Suprapubic skin (tissue), 4 donors: ENCODE data around the gene TMEM81. TPM values are rescaled to one million over a fixed set of nuclear protein-coding genes. Genes with fewer than 3 reads are reported as not detected.

ENCODE experiments used
- DNase-seq, 2 donors: peaks; one replicate each; pipeline ENCODE4 v3.0.0-alpha.2; 2019; ENCODE audit warnings: low spot score in 2 of 2
- H3K27ac ChIP-seq: fragments of 200-600 bp; sonication (generic); one replicate; pipeline ENCODE4 v1.5.1; 2019
- H3K27me3 ChIP-seq: fragments of 200-600 bp; sonication (generic); one replicate; pipeline ENCODE4 v1.5.1; 2019
- H3K36me3 ChIP-seq: fragments of 200-600 bp; sonication (generic); one replicate; pipeline ENCODE4 v1.5.1; 2019
- H3K4me1 ChIP-seq: fragments of 200-600 bp; sonication (generic); one replicate; pipeline ENCODE4 v1.5.1; 2019
- H3K4me3 ChIP-seq: fragments of 200-600 bp; sonication (generic); one replicate; pipeline ENCODE4 v1.5.1; 2019; ENCODE audit warnings: mild to moderate bottlenecking
- H3K9me3 ChIP-seq: fragments of 200-600 bp; sonication (generic); one replicate; pipeline ENCODE4 v1.5.1; 2019
- EP300 ChIP-seq: sonication (generic); formaldehyde crosslinking; IDR thresholded peaks from one replicate; pipeline ENCODE4 v1.6.1; 2017; ENCODE audit warnings: antibody characterized with exemption
- POLR2A ChIP-seq, 2 donors: fragments of 450-650 bp; IDR thresholded peaks; one replicate each; pipeline ENCODE4 v1.6.1; 2017; ENCODE audit warnings: antibody characterized with exemption in 2 of 2, mild to moderate bottlenecking in 2 of 2, moderate library complexity in 2 of 2
- POLR2AphosphoS5 ChIP-seq, 3 donors: sonication (generic); formaldehyde crosslinking; IDR thresholded peaks; one replicate each; pipeline ENCODE4 v1.6.1; 2017; ENCODE audit warnings: antibody characterized with exemption in 3 of 3
- WGBS: methylation state at CpG from one replicate; pipeline ENCODE4 v1.1.5; 2018; 5-methylcytosine and 5-hydroxymethylcytosine counted together
- total RNA-seq, 4 donors: library from RNA; depleted of rRNA; stranded (reverse); fragments of >200 nt; gene quantifications; one replicate each; pipeline ENCODE4 v1.1.0, GENCODE V29; 2016
- TF ChIP-seq, protein P1 (sequence below), 2 donors: fragments of 200-600 bp in 1 of 2; fragments of 450-650 bp in 1 of 2; sonication (generic) in 1 of 2; IDR thresholded peaks; one replicate each; pipeline ENCODE4 v1.5.1; 2016 to 2019; ENCODE audit warnings: antibody characterized with exemption in 2 of 2, mild to moderate bottlenecking in 1 of 2, moderate library complexity in 1 of 2

Gene TMEM81, protein sequence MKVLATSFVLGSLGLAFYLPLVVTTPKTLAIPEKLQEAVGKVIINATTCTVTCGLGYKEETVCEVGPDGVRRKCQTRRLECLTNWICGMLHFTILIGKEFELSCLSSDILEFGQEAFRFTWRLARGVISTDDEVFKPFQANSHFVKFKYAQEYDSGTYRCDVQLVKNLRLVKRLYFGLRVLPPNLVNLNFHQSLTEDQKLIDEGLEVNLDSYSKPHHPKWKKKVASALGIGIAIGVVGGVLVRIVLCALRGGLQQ
- total RNA-seq: 1 to 10 TPM in 3 of 4 donors, under 1 TPM in 1; 0.76 to 4.7 (median 2.8) TPM

DNA sequence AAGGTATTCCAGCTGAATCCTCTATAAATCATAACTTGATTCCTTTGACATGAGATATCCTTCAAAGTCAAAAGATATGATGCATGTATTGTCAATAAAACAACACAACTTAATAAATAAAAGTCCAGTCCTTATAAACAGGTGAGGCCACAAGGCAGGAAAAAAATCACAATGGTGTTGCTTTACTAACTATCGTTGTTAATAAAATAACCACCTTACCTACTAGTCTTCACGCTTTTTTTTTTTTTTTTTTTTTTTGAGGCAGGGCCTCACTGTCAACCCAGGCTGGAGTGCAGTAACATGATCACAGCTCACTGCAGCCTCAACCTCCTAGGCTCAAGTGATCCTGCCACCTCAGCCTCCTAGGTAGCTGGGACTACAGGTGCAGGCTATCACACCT is at the start of gene TMEM81:
TMEM81 (minus strand) TSS at position 101 of the 400 bp plus-strand sequence. CDS start 140 bp downstream, outside the sequence.
- H3K36me3 ChIP-seq: peaks cover 53% of the 10 kb centered on the region

DNA sequence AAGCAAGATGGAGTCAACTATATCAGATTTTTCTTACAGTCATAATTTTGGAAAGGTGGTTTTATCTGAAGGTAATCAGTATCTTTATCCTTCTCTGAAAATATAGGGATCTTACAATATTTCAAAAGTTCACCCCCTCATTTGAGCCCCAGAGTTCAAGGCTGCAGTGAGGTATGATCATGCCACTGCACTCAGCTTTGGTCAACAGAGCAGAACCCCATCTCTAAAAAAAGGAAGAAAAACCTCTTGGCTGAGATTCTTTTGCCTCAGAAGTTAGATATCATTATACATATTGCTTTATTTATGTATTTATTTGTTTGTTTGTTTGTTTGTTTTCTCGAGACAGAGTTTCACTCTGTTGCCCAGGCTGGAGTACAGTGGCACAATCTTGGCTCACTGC is 49.0 kb upstream of the TMEM81 start:
- WGBS: 90% methylated on average over 1 of the region's 1 CpG
- Histone ChIP-seq H3K27ac (no peak overlapping the region), H3K4me3 (no peak overlapping the region), H3K27me3 (no peaks in the 10 kb centered on the region), H3K9me3 (no peaks in the 10 kb centered on the region), H3K4me1 (no peaks in the 10 kb centered on the region), H3K36me3 (no peaks in the 10 kb centered on the region)
- no peak for TF ChIP-seq EP300
- no peak for TF ChIP-seq POLR2A (IDR thresholded peaks at IDR 0.05)
- no peak for TF ChIP-seq POLR2AphosphoS5 (IDR thresholded peaks at IDR 0.05)
- TF ChIP-seq, protein P1, sequence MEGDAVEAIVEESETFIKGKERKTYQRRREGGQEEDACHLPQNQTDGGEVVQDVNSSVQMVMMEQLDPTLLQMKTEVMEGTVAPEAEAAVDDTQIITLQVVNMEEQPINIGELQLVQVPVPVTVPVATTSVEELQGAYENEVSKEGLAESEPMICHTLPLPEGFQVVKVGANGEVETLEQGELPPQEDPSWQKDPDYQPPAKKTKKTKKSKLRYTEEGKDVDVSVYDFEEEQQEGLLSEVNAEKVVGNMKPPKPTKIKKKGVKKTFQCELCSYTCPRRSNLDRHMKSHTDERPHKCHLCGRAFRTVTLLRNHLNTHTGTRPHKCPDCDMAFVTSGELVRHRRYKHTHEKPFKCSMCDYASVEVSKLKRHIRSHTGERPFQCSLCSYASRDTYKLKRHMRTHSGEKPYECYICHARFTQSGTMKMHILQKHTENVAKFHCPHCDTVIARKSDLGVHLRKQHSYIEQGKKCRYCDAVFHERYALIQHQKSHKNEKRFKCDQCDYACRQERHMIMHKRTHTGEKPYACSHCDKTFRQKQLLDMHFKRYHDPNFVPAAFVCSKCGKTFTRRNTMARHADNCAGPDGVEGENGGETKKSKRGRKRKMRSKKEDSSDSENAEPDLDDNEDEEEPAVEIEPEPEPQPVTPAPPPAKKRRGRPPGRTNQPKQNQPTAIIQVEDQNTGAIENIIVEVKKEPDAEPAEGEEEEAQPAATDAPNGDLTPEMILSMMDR (IDR thresholded peaks at IDR 0.05): no peak
- DNase-seq: no peak

More for the DNA sequence above, at the start of gene TMEM81:
- Histone ChIP-seq H3K27me3 (no peaks in the 10 kb centered on the region), H3K4me3 (no peak within 1 kb of the TSS), H3K4me1 (no peaks in the 10 kb centered on the region), H3K27ac (no peak within 1 kb of the TSS), H3K9me3 (no peaks in the 10 kb centered on the region)
- WGBS: 86% methylated on average over 2 of the region's 2 CpGs
- no peak for TF ChIP-seq POLR2AphosphoS5 (IDR thresholded peaks at IDR 0.05)
- TF ChIP-seq POLR2A (IDR thresholded peaks at IDR 0.05): no peak
- no peak for TF ChIP-seq EP300
- TF ChIP-seq, protein P1 (IDR thresholded peaks at IDR 0.05): no peak
- DNase-seq: no peak

DNA sequence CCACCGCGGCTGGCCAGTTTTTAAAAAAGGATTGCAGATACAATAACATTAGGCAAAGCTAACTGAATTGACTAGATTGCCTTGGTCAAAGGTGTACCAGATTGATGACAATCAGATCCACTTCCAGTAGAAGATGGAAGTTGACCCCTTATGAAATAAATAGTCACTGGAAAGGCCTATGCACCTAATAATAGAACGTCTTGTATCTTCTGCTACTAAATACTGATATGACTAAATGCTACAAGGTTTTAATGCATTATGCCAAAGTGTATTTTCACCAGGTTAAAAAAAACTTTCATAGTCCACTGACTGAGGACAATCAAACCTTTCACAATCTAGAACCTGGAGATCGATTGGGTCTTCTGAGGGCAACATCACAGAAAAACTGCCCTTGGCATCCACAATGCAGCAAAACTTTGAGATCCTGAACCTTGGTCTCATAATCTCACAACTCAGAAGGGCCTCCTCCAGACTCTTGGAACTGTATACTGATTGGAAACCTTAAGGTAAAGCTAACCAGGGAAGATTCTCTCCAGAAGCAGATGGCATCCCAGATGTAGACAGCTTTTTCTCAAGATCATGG is 45.3 kb upstream of the TMEM81 start:
- WGBS: 93% methylated on average over 4 of the region's 4 CpGs
- TF ChIP-seq POLR2A (IDR thresholded peaks at IDR 0.05): no peak
- no peak for TF ChIP-seq EP300
- TF ChIP-seq, protein P1 (IDR thresholded peaks at IDR 0.05): no peak
- TF ChIP-seq POLR2AphosphoS5 (IDR thresholded peaks at IDR 0.05): no peak
- no peaks in the 10 kb centered on the region for H3K27me3 ChIP-seq
- no peak overlapping the region for H3K4me3 ChIP-seq
- H3K4me1 ChIP-seq: no peaks in the 10 kb centered on the region
- no peak for DNase-seq
- no peaks in the 10 kb centered on the region for H3K36me3 ChIP-seq
- no peak overlapping the region for H3K27ac ChIP-seq
- no peaks in the 10 kb centered on the region for H3K9me3 ChIP-seq

DNA sequence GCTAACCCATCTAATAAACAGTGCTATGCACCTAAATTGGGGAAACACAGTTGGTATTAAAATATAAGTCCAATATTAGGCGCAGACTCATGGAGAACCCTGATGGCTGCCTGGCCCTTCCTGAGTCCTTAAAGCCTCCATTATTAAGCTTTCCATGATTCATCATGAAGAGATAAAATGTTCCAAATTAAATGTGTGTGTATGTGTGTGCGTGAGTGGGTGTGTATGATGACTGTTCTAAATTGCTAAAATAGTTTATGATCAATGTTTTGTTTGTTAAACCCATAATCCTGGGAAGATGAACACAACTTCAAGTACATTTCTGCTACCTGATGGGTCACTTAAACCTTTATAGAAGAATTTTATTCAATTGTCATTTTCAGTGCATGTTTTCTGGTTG is 43.8 kb upstream of the TMEM81 start:
- Histone ChIP-seq H3K9me3 (no peaks in the 10 kb centered on the region), H3K27ac (no peak overlapping the region), H3K36me3 (no peaks in the 10 kb centered on the region), H3K4me3 (no peak overlapping the region), H3K4me1 (no peaks in the 10 kb centered on the region), H3K27me3 (no peaks in the 10 kb centered on the region)
- TF ChIP-seq, protein P1 (IDR thresholded peaks at IDR 0.05): no peak
- TF ChIP-seq EP300 (no peak), POLR2AphosphoS5 (IDR thresholded peaks at IDR 0.05) (no peak), POLR2A (IDR thresholded peaks at IDR 0.05) (no peak)
- WGBS: 91% methylated on average over 2 of the region's 2 CpGs
- no peak for DNase-seq

DNA sequence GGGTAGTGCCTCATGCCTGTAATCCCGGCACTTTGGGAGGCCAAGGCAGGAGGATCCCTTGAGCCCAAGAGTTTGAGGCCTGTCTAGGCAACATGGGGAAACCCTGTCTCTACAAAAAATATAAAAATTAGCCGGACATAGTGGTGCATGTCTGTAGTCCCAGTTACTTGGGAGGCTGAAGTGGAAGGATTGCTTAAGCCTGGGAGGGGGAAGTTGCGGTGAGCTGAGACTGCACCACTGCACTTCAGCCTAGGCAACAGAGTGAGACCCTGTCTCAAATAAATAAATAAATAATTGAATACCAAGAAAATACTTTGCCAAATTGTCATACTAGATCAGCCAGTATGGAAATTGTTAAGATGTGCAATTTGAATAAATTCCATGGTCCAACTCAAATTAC is 43.4 kb upstream of the TMEM81 start:
- Histone ChIP-seq H3K36me3 (no peaks in the 10 kb centered on the region), H3K27ac (no peak overlapping the region), H3K4me3 (no peak overlapping the region), H3K9me3 (no peaks in the 10 kb centered on the region), H3K4me1 (peaks cover 4% of the 10 kb centered on the region), H3K27me3 (no peaks in the 10 kb centered on the region)
- DNase-seq: no peak
- 86% methylated on average over 3 of the region's 3 CpGs for WGBS
- TF ChIP-seq, protein P1 (IDR thresholded peaks at IDR 0.05): no peak
- TF ChIP-seq EP300: no peak
